Endothelial cell of umbilical vein (primary cell): ENCODE results near the gene CCL27. TPM values are rescaled to one million over a fixed set of nuclear protein-coding genes. Genes with fewer than 3 reads are reported as not detected.

ENCODE experiments used
- BruUV-seq: library from RNA; stranded (reverse); fragments of 400-500 nt; replicated peaks from 2 replicates; lab custom pipeline; 2021; lab: Mats Ljungman, UMichigan
- CTCF ChIA-PET: fragments of 300-600, 350-600 bp; sonication (Branson Sonifier 250); formaldehyde crosslinking; loops from one replicate; lab custom pipeline; 2021; ENCODE audit warnings: antibody characterized with exemption, inconsistent platforms; lab: Charles Lee
- POLR2A ChIA-PET: fragments of 300-600, 350-600 bp; sonication (Branson Sonifier 250); formaldehyde crosslinking; loops from one replicate; lab custom pipeline; 2021; ENCODE audit warnings: antibody characterized with exemption, inconsistent platforms; lab: Charles Lee
- DNase-seq: peaks from one replicate; pipeline ENCODE4 v3.0.0-alpha.2; 2011; ENCODE audit warnings: low read depth, low spot score
- FAIRE-seq: peaks from 2 replicates; lab custom pipeline; 2011; peaks lifted over from hg19 to GRCh38; lab: Jason Lieb, UNC
- H2AFZ ChIP-seq: 2 replicates; pipeline ENCODE4 v1.6.0; 2012; ENCODE audit warnings: low read depth, low read length, control low read depth, inconsistent platforms
- H3K27ac ChIP-seq: 2 replicates; pipeline ENCODE4 v1.5.1; 2011; ENCODE audit warnings: low read depth, mild to moderate bottlenecking, control low read depth, low read length, moderate library complexity; ENCODE audit not compliant: insufficient read depth
- H3K27me3 ChIP-seq, 2 experiments: 2 replicates each; pipeline versions ENCODE4 v1.6.0 to v1.6.1; 2011; ENCODE audit warnings: low read length in 2 of 2, mixed read lengths in 1 of 2; ENCODE audit not compliant: control insufficient read depth in 2 of 2, insufficient read depth in 2 of 2
- H3K36me3 ChIP-seq, 2 experiments: 2 replicates in 1 of 2; 3 replicates in 1 of 2; pipeline ENCODE4 v1.5.1; 2011; ENCODE audit warnings: low read length in 2 of 2, mild to moderate bottlenecking in 1 of 2, moderate library complexity in 1 of 2; ENCODE audit not compliant: control insufficient read depth in 2 of 2, insufficient read depth in 2 of 2; ENCODE audit errors: extremely low read depth in 1 of 2
- H3K4me1 ChIP-seq: 3 replicates; pipeline ENCODE4 v1.5.1; 2011; ENCODE audit warnings: mild to moderate bottlenecking, low read length; ENCODE audit not compliant: control insufficient read depth, insufficient read depth; ENCODE audit errors: extremely low read depth
- H3K4me2 ChIP-seq: 2 replicates; pipeline ENCODE4 v1.6.1; 2011; ENCODE audit warnings: low read length, control low read depth, mixed read lengths; ENCODE audit not compliant: insufficient read depth
- H3K4me3 ChIP-seq, 3 experiments: fragments of 200-600 bp in 1 of 3; sonication (generic), shearing (Covaris generic) in 1 of 3; replicated peaks in 1 of 3; 2 replicates each; pipeline ENCODE4 v1.5.1; 2011 to 2016; ENCODE audit warnings: control low read depth in 3 of 3, low read length in 3 of 3, mild to moderate bottlenecking in 2 of 3, inconsistent platforms in 1 of 3, low read depth in 1 of 3, moderate library complexity in 1 of 3; ENCODE audit not compliant: insufficient read depth in 1 of 3
- H3K79me2 ChIP-seq: 2 replicates; pipeline ENCODE4 v1.6.0; 2012; ENCODE audit warnings: low read length, inconsistent platforms; ENCODE audit not compliant: control insufficient read depth, insufficient read depth
- H3K9ac ChIP-seq: replicated peaks from 2 replicates; pipeline ENCODE3; 2011; ENCODE audit warnings: low read length, control low read depth; ENCODE audit not compliant: insufficient read depth; ENCODE audit errors: extremely low read depth
- H3K9me1 ChIP-seq: replicated peaks from 3 replicates; pipeline ENCODE4 v1.6.0; 2011; ENCODE audit warnings: mild to moderate bottlenecking, low read length; ENCODE audit not compliant: control insufficient read depth, insufficient read depth; ENCODE audit errors: extremely low read depth
- H3K9me3 ChIP-seq: replicated peaks from 2 replicates; pipeline ENCODE4 v1.5.1; 2012; ENCODE audit warnings: low read length, inconsistent platforms; ENCODE audit not compliant: control insufficient read depth, insufficient read depth
- H4K20me1 ChIP-seq: replicated peaks from 2 replicates; pipeline ENCODE3; 2011; ENCODE audit warnings: mild to moderate bottlenecking, low read length; ENCODE audit not compliant: control insufficient read depth, insufficient read depth; ENCODE audit errors: extremely low read depth
- EZH2 ChIP-seq: IDR thresholded peaks from 2 replicates; pipeline ENCODE4 v1.6.1; 2012; ENCODE audit warnings: borderline replicate concordance, low read depth, mild to moderate bottlenecking, moderate library complexity, low read length, inconsistent platforms; ENCODE audit not compliant: severe bottlenecking
- FOS ChIP-seq: IDR thresholded peaks from 2 replicates; pipeline ENCODE4 v1.6.1; 2011; ENCODE audit warnings: mild to moderate bottlenecking, low read length, moderate library complexity, borderline replicate concordance; ENCODE audit not compliant: insufficient read depth
- GATA2 ChIP-seq: IDR thresholded peaks from 2 replicates; pipeline ENCODE4 v1.7.0; 2011; ENCODE audit warnings: low read depth, mild to moderate bottlenecking, moderate library complexity, mixed read lengths, low read length; ENCODE audit not compliant: insufficient read length, insufficient read depth
- JUN ChIP-seq: IDR thresholded peaks from 2 replicates; pipeline ENCODE4 v1.6.1; 2011; ENCODE audit warnings: borderline replicate concordance, low read depth; ENCODE audit not compliant: insufficient read length, insufficient read depth
- MYC ChIP-seq: IDR thresholded peaks from one replicate; pipeline ENCODE4 v1.6.1; 2011; ENCODE audit warnings: mild to moderate bottlenecking, low read depth, low read length
- POLR2AphosphoS5 ChIP-seq: IDR thresholded peaks from 2 replicates; pipeline ENCODE4 v1.6.1; 2012; ENCODE audit warnings: low read depth, mild to moderate bottlenecking, control low read depth, low read length, moderate library complexity; ENCODE audit not compliant: insufficient read depth
- dilution Hi-C: fragments of 300-500 bp; cut with MboI; formaldehyde crosslinking; loops from one replicate; pipeline ENCODE4 v1.15.0; 2019; ENCODE audit warnings: low sequenced_read_pairs; ENCODE audit not compliant: extremely low pct_ligation_motif_present
- intact Hi-C: fragments of 100-400 bp; cut with micrococcal nuclease; formaldehyde crosslinking; loops from one replicate; pipeline ENCODE4 v1.10.0; 2022
- polyA plus RNA-seq, 4 experiments: library from polyadenylated mRNA; depleted of rRNA in 3 of 4; stranded (reverse) in 3 of 4; unstranded in 1 of 4; fragments of >200 nt; gene quantifications; 2 replicates each; pipeline versions ENCODE4 v1.2.1 to v1.2.3, GENCODE V29; 2011 to 2012; ENCODE audit warnings: missing spikeins in 1 of 4
- total RNA-seq: library from RNA; stranded (reverse); gene quantifications from 2 replicates; pipeline ENCODE4 v1.2.3, GENCODE V29; 2021
- TF ChIP-seq, protein P1 (sequence below), 2 donors: IDR thresholded peaks; 1 replicate in 1 of 2; 2 replicates in 1 of 2; pipeline ENCODE4 v1.5.1; 2011; ENCODE audit warnings: low read length in 2 of 2, mild to moderate bottlenecking in 2 of 2, moderate library complexity in 2 of 2, control low read depth in 1 of 2, inconsistent platforms in 1 of 2, low read depth in 1 of 2; ENCODE audit not compliant: insufficient read depth in 1 of 2; ENCODE audit errors: extremely low read depth in 1 of 2

Gene CCL27
- total and polyA plus RNA-seq, 2 donors (not counting 3 experiments of a cell fraction or from before 2014, with no cell fraction given): not detected

DNA sequence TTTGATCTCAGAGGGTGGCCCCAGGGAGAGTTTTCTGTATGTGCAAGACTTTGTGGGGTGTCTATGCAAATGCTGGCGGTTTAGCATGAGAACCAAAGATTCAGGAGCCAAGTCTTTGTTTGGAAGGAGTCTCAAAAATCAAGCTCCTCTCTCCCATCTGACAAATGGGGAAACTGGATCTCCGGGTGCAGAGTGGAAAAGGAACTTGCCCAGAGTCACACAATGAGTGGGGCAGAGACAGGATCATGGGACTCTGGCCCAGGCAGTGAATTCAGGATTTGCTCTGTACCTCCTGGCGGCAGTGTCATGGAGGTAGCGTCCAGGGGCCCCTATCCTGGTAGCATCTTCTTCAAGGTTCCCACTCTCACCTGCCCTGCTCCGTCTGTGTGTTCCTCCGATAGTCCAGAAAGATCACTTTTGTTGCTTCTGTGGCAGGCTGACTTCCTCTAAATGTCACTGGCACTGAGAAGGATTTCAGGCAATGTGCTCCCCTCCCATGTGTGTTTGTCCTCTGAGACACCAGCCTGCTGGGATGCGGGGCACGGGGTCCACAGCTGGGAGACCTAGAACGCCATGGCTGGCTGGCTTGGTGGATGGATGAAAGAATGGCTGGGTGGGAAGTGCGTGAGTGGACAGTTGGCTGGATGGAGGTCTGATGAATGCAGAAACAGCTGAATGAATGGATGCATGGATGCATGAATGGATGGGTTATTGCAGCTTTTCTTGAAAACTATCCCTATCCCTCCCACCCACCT is 25.0 kb upstream of the CCL27 start:
- no peaks in the 10 kb centered on the region for H3K9me3 ChIP-seq
- BruUV-seq: no TSS peak
- H3K27me3 ChIP-seq: peaks cover 4 to 7% of the 10 kb centered on the region in 2 experiments
- H3K9ac ChIP-seq: no peak overlapping the region
- no peaks in the 10 kb centered on the region for H3K36me3 ChIP-seq
- H3K4me3 ChIP-seq: no peak overlapping the region
- H2AFZ ChIP-seq: no peak overlapping the region
- intact Hi-C loops: no loop called here
- ChIA-PET POLR2A (no interaction called here), CTCF (interaction anchor here (1.8 to 3.5 kb wide), 2 partner anchors 13 to 15 kb away, joined by 7 to 17 read pairs; no protein-coding TSS in a partner anchor)
- no peak for FAIRE-seq
- H3K9me1 ChIP-seq: no peaks in the 10 kb centered on the region
- no peak overlapping the region for H3K27ac ChIP-seq
- no peak for TF ChIP-seq POLR2AphosphoS5
- no peak for TF ChIP-seq GATA2
- no peak for DNase-seq
- no peaks in the 10 kb centered on the region for H4K20me1 ChIP-seq
- H3K4me2 ChIP-seq: no peak overlapping the region
- no peaks in the 10 kb centered on the region for H3K79me2 ChIP-seq
- H3K4me1 ChIP-seq: no peaks in the 10 kb centered on the region
- dilution Hi-C loops: no loop called here

DNA sequence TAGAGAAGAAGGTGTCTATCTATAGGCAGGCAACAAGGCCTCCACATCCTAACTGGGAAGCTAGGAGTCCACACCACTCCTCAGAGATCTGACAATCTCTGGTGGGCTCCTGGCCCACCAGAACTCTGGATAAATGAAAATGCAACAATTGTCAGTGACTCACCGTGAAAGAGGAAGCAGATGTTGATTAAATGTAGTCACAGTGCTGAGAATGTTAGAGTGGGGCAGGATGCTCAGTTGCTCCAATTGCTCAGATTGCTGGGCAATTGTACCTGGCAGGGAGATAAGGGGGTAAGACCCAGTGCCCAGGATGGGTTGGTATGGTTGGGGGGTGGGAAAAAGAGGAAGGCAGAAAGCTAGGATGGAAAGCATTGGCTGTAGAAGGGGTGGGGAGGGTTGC is 24.3 kb upstream of the CCL27 start:
- Histone ChIP-seq H3K9ac (no peak overlapping the region), H3K9me1 (no peaks in the 10 kb centered on the region), H3K27ac (no peak overlapping the region), H4K20me1 (no peaks in the 10 kb centered on the region), H2AFZ (no peak overlapping the region), H3K4me1 (no peaks in the 10 kb centered on the region), H3K4me3 (no peak overlapping the region), H3K27me3 (peaks cover 4 to 7% of the 10 kb centered on the region in 2 experiments), H3K36me3 (no peaks in the 10 kb centered on the region), H3K4me2 (no peak overlapping the region), H3K9me3 (no peaks in the 10 kb centered on the region), H3K79me2 (no peaks in the 10 kb centered on the region)
- dilution Hi-C loops: no loop called here
- ChIA-PET CTCF (interaction anchor here (1.8 to 3.5 kb wide), 2 partner anchors 14 to 16 kb away, joined by 7 to 17 read pairs; no protein-coding TSS in a partner anchor), POLR2A (no interaction called here)
- intact Hi-C loops: no loop called here
- FAIRE-seq: no peak
- no TSS peak for BruUV-seq
- no peak for DNase-seq
- TF ChIP-seq EZH2 (no peak), FOS (no peak), JUN (no peak), MYC (no peak)
- TF ChIP-seq, protein P1, sequence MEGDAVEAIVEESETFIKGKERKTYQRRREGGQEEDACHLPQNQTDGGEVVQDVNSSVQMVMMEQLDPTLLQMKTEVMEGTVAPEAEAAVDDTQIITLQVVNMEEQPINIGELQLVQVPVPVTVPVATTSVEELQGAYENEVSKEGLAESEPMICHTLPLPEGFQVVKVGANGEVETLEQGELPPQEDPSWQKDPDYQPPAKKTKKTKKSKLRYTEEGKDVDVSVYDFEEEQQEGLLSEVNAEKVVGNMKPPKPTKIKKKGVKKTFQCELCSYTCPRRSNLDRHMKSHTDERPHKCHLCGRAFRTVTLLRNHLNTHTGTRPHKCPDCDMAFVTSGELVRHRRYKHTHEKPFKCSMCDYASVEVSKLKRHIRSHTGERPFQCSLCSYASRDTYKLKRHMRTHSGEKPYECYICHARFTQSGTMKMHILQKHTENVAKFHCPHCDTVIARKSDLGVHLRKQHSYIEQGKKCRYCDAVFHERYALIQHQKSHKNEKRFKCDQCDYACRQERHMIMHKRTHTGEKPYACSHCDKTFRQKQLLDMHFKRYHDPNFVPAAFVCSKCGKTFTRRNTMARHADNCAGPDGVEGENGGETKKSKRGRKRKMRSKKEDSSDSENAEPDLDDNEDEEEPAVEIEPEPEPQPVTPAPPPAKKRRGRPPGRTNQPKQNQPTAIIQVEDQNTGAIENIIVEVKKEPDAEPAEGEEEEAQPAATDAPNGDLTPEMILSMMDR (IDR thresholded peaks at IDR 0.05; ENCODE audit: extremely low read depth in 1 of 2, insufficient read depth in 1 of 2, low read depth in 1 of 2, low read length in 2 of 2): no peak
